Measurements from ENCODE around the gene TRAPPC3. TPM values are rescaled to one million over a fixed set of nuclear protein-coding genes. Genes with fewer than 3 reads are reported as not detected.
A peak's percentile ranks its signal among the peaks of the same experiment; 100 is the strongest.

TRAPPC3 gene
- total and polyA plus RNA-seq, 2 donors from 2014 or later, result 58.4 to 102 TPM

- Histone ChIP-seq H3K27me3 (ENCODE audit: control insufficient read depth, insufficient read depth, low read length) (no peaks in the 10 kb centered on the region), H3K9me3 (ENCODE audit: control insufficient read depth in 2 of 3, insufficient read depth in 1 of 3, low read length in 3 of 3) (no peaks in the 10 kb centered on the region), H3K27ac (ENCODE audit: low read depth in 2 of 2, low read length in 2 of 2) (peak overlapping the region in 1 of 2 donors; percentile 26), H3K4me3 (ENCODE audit: low read length in 3 of 3) (no peak overlapping the region), H3K36me3 (ENCODE audit: control insufficient read depth in 2 of 3, insufficient read depth in 3 of 3, low read length in 3 of 3) (no peaks in the 10 kb centered on the region), H3K9ac (ENCODE audit: low read length in 3 of 3) (peak overlapping the region in 2 of 3 donors; percentile 48 to 61), H3K4me1 (ENCODE audit: control insufficient read depth in 2 of 3, insufficient read depth in 2 of 3, low read depth in 1 of 3, low read length in 3 of 3) (peaks cover 0 to 6% (median 3%) of the 10 kb centered on the region in 3 donors)
- peak; percentile 87 to 93 (median 90) for DNase-seq
- peak; percentile 50 for FAIRE-seq
- intact Hi-C loops (cut with DNase I), result no loop called here
- TF ChIP-seq, protein P1, sequence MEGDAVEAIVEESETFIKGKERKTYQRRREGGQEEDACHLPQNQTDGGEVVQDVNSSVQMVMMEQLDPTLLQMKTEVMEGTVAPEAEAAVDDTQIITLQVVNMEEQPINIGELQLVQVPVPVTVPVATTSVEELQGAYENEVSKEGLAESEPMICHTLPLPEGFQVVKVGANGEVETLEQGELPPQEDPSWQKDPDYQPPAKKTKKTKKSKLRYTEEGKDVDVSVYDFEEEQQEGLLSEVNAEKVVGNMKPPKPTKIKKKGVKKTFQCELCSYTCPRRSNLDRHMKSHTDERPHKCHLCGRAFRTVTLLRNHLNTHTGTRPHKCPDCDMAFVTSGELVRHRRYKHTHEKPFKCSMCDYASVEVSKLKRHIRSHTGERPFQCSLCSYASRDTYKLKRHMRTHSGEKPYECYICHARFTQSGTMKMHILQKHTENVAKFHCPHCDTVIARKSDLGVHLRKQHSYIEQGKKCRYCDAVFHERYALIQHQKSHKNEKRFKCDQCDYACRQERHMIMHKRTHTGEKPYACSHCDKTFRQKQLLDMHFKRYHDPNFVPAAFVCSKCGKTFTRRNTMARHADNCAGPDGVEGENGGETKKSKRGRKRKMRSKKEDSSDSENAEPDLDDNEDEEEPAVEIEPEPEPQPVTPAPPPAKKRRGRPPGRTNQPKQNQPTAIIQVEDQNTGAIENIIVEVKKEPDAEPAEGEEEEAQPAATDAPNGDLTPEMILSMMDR (IDR thresholded peaks at IDR 0.05; ENCODE audit: borderline replicate concordance, extremely low read depth, insufficient read depth), result peak; percentile 94
Observed at GRCh38 chr1:36187800-36188593, 38.7 kb upstream of the TRAPPC3 start.

- no peak overlapping the region for H3K9ac ChIP-seq (ENCODE audit: low read length in 3 of 3)
- H3K4me3 ChIP-seq (ENCODE audit: low read length in 3 of 3), result no peak overlapping the region
- H3K4me1 ChIP-seq (ENCODE audit: control insufficient read depth in 2 of 3, insufficient read depth in 2 of 3, low read depth in 1 of 3, low read length in 3 of 3), result peaks cover 0 to 6% (median 3%) of the 10 kb centered on the region in 3 donors
- no peak overlapping the region for H3K27ac ChIP-seq (ENCODE audit: low read depth in 2 of 2, low read length in 2 of 2)
- TF ChIP-seq, protein P1 (IDR thresholded peaks at IDR 0.05; ENCODE audit: borderline replicate concordance, extremely low read depth, insufficient read depth), result no peak
- no peaks in the 10 kb centered on the region for H3K27me3 ChIP-seq (ENCODE audit: control insufficient read depth, insufficient read depth, low read length)
- intact Hi-C loops (cut with DNase I), result no loop called here
- FAIRE-seq (no peak), DNase-seq (no peak)
- H3K36me3 ChIP-seq (ENCODE audit: control insufficient read depth in 2 of 3, insufficient read depth in 3 of 3, low read length in 3 of 3), result peaks cover 0 to 17% (median 9%) of the 10 kb centered on the region in 3 donors
- no peaks in the 10 kb centered on the region for H3K9me3 ChIP-seq (ENCODE audit: control insufficient read depth in 2 of 3, insufficient read depth in 1 of 3, low read length in 3 of 3)
Observed at GRCh38 chr1:36183309-36183856, 34.1 kb upstream of the TRAPPC3 start.

DNA sequence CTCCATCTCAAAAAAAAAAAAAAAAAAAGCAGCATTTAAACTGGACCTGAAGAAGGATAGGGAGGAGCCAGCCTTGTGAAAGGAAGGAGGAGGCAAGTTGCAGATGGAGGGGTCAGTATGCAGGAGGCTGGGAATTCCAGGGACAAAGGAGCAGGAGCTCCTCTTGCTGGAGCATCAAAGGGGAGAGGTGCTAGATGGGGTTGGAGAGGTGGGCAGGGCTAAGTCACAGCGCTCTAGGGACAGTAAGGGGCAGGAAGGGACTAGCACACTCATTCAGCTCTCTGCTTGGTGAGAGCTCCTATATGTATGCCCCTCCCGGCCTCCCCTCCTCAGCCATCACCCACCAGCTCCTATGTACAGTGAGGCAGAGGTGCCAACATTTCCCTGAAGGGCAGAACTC is 33.4 kb upstream of the TRAPPC3 start:
- no peak overlapping the region for H3K9ac ChIP-seq (ENCODE audit: low read length in 3 of 3)
- no peak for DNase-seq
- TF ChIP-seq, protein P1 (IDR thresholded peaks at IDR 0.05; ENCODE audit: borderline replicate concordance, extremely low read depth, insufficient read depth), result no peak
- no peak overlapping the region for H3K4me3 ChIP-seq (ENCODE audit: low read length in 3 of 3)
- intact Hi-C loops (cut with DNase I), result no loop called here
- H3K27me3 ChIP-seq (ENCODE audit: control insufficient read depth, insufficient read depth, low read length), result no peaks in the 10 kb centered on the region
- H3K27ac ChIP-seq (ENCODE audit: low read depth in 2 of 2, low read length in 2 of 2), result no peak overlapping the region
- peaks cover 0 to 3% (median 1%) of the 10 kb centered on the region in 3 donors for H3K4me1 ChIP-seq (ENCODE audit: control insufficient read depth in 2 of 3, insufficient read depth in 2 of 3, low read depth in 1 of 3, low read length in 3 of 3)
- no peak for FAIRE-seq
- H3K36me3 ChIP-seq (ENCODE audit: control insufficient read depth in 2 of 3, insufficient read depth in 3 of 3, low read length in 3 of 3), result peaks cover 0 to 17% (median 9%) of the 10 kb centered on the region in 3 donors
- no peaks in the 10 kb centered on the region for H3K9me3 ChIP-seq (ENCODE audit: control insufficient read depth in 2 of 3, insufficient read depth in 1 of 3, low read length in 3 of 3)

All from kidney (tissue), 14 donors.